Subcutaneous abdominal adipose tissue (tissue), 5 donors: ENCODE measurements around the gene SVOP.
A peak's percentile ranks its signal among the peaks of the same experiment; 100 is the strongest.

Source experiments
- H3K27ac ChIP-seq: one replicate; pipeline ENCODE4 v1.7.0; 2013; ENCODE audit warnings: low read depth, mild to moderate bottlenecking, inconsistent platforms, low read length, moderate library complexity
- H3K27me3 ChIP-seq, 5 donors: one replicate each; pipeline ENCODE4 v1.7.0; 2013; ENCODE audit warnings: low read length in 5 of 5, inconsistent platforms in 1 of 5; ENCODE audit not compliant: control insufficient read depth in 5 of 5, insufficient read depth in 4 of 5
- H3K36me3 ChIP-seq, 5 donors: one replicate each; pipeline ENCODE4 v1.7.0; 2013; ENCODE audit warnings: low read length in 5 of 5; ENCODE audit not compliant: control insufficient read depth in 5 of 5, insufficient read depth in 5 of 5
- H3K4me1 ChIP-seq, 5 donors: one replicate each; pipeline ENCODE4 v1.7.0; 2013; ENCODE audit warnings: low read length in 5 of 5, mild to moderate bottlenecking in 3 of 5, moderate library complexity in 1 of 5; ENCODE audit not compliant: control insufficient read depth in 5 of 5, insufficient read depth in 5 of 5
- H3K4me3 ChIP-seq, 5 donors: one replicate each; pipeline ENCODE4 v1.7.0; 2013; ENCODE audit warnings: low read length in 5 of 5, low read depth in 1 of 5
- H3K9ac ChIP-seq, 5 donors: one replicate each; pipeline ENCODE4 v1.7.0; 2013; ENCODE audit warnings: low read length in 5 of 5, mild to moderate bottlenecking in 4 of 5, moderate library complexity in 3 of 5
- H3K9me3 ChIP-seq, 5 donors: one replicate each; pipeline ENCODE4 v1.7.0; 2013; ENCODE audit warnings: low read length in 5 of 5; ENCODE audit not compliant: control insufficient read depth in 5 of 5
- donor health status: healthy.
- donor health status: healthy.
- donor health status: healthy.
- donor health status: healthy.
- donor health status: healthy.

SVOP gene

DNA sequence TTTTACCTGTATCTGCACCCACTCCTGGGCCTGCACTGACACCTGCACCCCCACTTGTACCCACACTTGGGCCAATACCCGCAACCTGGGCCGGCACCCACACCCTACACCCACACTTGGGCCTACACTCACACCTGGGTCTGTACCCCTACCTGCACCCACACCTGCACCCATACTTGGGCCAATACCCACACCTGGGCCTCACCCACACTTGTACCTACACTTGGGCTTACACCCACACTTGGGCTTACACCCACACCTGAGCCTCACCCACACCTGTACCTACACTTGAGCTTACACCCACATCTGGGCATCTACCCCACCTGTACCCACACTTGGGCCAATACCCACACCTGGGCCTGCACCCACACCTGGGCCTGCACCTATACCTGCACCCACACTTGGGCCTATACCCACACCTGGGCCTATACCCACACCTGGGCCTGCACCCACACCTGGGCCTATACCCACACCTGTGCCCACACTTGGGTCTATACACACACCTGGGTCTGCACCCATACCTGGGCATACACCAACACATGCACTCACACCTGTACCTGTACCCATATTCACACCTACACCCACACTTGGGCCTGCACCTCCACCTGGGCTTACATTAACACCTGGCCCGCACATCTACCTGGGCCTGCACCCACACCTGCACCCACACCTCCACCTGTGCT is 101.8 kb downstream of the SVOP start:
- Histone ChIP-seq H3K27me3 (no peaks in the 10 kb centered on the region), H3K4me1 (peaks cover 0 to 3% (median under 1%) of the 10 kb centered on the region in 5 donors), H3K9ac (no peak overlapping the region), H3K4me3 (no peak overlapping the region), H3K9me3 (peaks cover 0 to 21% (median 13%) of the 10 kb centered on the region in 5 donors), H3K36me3 (no peaks in the 10 kb centered on the region), H3K27ac (no peak overlapping the region)

DNA sequence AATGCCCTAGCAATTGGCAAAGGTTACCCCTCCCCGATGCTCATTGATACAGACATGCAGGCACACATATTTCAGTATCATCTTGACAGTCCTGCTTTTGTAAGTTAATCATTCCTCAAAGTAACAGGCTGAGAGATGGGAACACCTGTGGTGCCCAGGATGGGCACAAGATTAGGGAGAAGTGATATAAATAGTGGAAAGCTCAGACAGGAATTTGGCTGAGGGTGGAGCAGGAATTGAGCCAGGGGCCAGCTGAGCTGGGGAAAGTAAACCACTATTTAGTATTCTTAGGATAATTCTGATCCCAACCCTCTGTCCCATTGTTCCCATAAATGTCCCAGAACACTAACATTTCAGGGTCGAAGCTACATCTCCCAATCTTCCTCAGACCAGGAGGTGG is 102.7 kb downstream of the SVOP start:
- no peak overlapping the region for H3K27ac ChIP-seq

DNA sequence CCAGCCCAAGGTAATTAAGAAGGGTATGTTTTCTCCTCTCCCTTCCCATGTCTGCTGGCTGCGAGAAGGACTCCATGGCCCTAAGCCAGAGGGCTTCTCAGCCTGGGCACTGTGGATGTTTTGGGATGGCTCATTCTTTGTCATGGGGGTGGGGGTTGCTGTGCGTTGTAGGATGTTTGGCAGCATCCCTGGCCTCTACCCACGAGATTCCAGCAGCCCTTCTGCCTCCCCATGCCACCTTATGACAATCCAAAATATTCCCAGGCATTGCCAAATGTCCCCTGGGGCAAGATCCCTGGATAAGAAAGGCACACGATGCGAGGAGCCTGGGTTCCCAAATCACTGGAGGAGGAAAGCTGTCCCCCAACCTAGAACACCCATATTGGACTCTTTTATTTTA is 104.5 kb downstream of the SVOP start:
- H3K27me3 ChIP-seq = no peaks in the 10 kb centered on the region
- peaks cover 0 to 13% (median 9%) of the 10 kb centered on the region in 5 donors for H3K4me1 ChIP-seq
- no peaks in the 10 kb centered on the region for H3K36me3 ChIP-seq
- H3K9me3 ChIP-seq = peaks cover 0 to 8% (median 7%) of the 10 kb centered on the region in 5 donors
- H3K4me3 ChIP-seq = no peak overlapping the region
- H3K9ac ChIP-seq = no peak overlapping the region
- no peak overlapping the region for H3K27ac ChIP-seq

More for the DNA sequence above, 102.7 kb downstream of the SVOP start:
- H3K36me3 ChIP-seq = no peaks in the 10 kb centered on the region
- no peaks in the 10 kb centered on the region for H3K27me3 ChIP-seq
- H3K4me3 ChIP-seq = no peak overlapping the region
- peaks cover 0 to 17% (median 11%) of the 10 kb centered on the region in 5 donors for H3K9me3 ChIP-seq
- H3K9ac ChIP-seq = no peak overlapping the region
- H3K4me1 ChIP-seq = peaks cover 0 to 12% (median 9%) of the 10 kb centered on the region in 5 donors

DNA sequence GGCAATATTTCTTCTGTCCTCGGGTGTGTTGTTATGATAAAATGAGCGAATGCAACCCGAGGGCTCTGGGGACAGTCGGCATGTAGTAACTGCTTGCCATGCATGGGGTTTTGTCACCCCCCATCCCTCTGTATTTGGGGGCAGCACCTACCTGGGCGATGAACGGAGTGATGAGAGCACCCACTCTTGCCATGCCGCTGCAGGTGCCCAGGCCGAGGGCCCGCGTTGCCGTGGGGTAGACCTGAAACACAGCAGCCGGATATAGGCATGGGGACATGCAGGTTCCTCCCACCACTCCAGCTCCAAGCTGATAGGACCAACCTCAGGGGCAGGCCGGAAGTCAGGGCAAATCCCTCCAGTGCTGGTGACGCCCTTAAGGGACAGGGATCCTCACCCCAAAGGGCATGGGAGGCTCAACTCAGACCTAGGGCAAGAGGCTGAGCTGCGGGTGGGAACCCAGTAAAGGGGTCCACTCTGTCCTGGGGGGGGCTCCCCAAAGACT is 105.2 kb downstream of the SVOP start:
- Histone ChIP-seq H3K27ac (no peak overlapping the region), H3K27me3 (no peaks in the 10 kb centered on the region), H3K9ac (no peak overlapping the region)

DNA sequence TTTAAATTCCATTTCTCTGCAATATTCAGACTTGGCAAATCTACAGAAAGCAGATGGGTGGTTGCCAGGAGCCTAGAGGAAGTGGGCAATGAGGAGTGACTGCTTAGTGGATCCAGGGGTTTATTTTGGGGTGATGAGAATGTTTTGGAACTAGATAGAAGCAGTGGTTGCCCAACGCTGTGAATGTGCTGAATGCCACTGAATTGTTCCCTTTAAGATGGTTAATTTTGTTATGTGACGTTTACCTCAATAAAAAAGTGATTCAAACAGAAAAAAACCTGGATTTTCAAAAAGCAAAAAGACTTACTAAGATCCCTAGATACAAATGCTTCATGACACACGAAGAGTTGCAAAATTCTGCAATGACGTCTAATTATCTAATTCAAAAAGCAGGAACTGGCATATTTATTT is 106.7 kb downstream of the SVOP start:
- H3K4me1 ChIP-seq = peaks cover 0 to 13% (median 9%) of the 10 kb centered on the region in 5 donors
- peak overlapping the region; percentile 2 for H3K27ac ChIP-seq
- no peaks in the 10 kb centered on the region for H3K9me3 ChIP-seq
- H3K36me3 ChIP-seq = no peaks in the 10 kb centered on the region
- no peaks in the 10 kb centered on the region for H3K27me3 ChIP-seq
- H3K4me3 ChIP-seq = no peak overlapping the region
- no peak overlapping the region for H3K9ac ChIP-seq

More for the DNA sequence above, 105.2 kb downstream of the SVOP start:
- Histone ChIP-seq H3K4me3 (no peak overlapping the region), H3K4me1 (peaks cover 0 to 13% (median 9%) of the 10 kb centered on the region in 5 donors), H3K36me3 (no peaks in the 10 kb centered on the region), H3K9me3 (peaks cover 0 to 8% (median 7%) of the 10 kb centered on the region in 5 donors)

DNA sequence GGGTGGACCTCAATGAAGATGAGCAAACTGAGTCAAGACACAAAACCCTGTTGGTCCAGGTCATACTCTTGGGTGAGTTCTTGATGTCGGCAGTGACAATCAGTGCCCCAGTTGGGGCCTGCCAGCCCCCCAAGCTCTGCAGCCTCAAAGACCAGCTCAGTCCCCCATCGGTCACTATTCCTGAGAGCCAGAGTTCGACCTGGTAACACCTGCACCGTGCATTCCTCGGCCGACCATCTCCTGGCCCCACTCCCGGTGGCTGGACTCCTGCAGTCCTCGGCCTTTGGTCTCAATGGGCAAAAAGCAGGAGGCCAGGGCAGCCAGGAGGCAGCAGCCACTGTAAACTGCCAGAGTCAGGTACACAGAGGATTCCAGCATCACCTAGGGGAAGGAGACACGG is 108.5 kb downstream of the SVOP start:
- Histone ChIP-seq H3K36me3 (no peaks in the 10 kb centered on the region), H3K9ac (no peak overlapping the region), H3K4me3 (no peak overlapping the region), H3K4me1 (peaks cover 0 to 19% (median 10%) of the 10 kb centered on the region in 5 donors), H3K27ac (no peak overlapping the region), H3K27me3 (no peaks in the 10 kb centered on the region), H3K9me3 (no peaks in the 10 kb centered on the region)

DNA sequence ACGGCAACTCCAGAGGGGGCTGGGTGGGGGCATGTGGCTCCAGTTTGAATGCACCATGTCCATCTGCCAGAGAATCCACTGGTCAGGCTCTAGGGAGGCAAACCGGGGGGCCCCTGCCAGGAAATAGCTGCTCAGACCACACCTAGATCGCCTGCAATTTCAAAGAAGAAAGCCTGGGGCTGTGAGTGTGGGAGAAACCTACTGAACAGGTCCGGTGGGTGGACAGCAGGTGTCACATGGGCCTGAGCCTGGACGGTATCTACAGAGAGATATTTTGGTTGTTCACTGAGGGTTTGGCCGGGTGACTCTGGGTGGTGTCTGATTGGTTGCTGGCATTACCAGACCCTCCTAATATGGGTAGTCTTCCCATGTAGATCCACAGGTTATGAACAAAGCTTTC is 109.0 kb downstream of the SVOP start:
- no peaks in the 10 kb centered on the region for H3K36me3 ChIP-seq
- no peaks in the 10 kb centered on the region for H3K9me3 ChIP-seq
- no peak overlapping the region for H3K4me3 ChIP-seq
- H3K4me1 ChIP-seq = peaks cover 0 to 22% (median 10%) of the 10 kb centered on the region in 5 donors
- H3K27me3 ChIP-seq = no peaks in the 10 kb centered on the region
- H3K9ac ChIP-seq = no peak overlapping the region
- no peak overlapping the region for H3K27ac ChIP-seq

DNA sequence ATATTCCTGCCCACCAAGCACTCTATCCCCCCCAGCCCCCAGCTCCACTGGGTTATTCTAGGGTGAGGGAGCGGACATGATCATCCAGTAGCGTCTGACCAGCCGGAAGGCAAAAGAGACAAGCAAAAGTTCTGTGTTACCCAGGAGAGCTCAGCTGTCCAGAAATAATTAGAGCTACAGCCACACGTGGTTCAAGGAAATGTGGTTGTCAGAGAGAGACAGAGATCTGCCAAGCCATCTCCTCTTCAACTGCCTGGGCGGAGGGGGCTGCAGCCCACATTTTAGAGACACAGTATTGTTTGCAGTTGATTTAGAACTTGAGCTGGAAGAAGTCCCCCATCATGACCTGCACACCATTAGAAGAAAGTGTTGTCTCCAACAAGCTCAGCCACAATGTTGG is 110.5 kb downstream of the SVOP start:
- Histone ChIP-seq H3K36me3 (no peaks in the 10 kb centered on the region), H3K4me3 (no peak overlapping the region), H3K27me3 (no peaks in the 10 kb centered on the region), H3K27ac (no peak overlapping the region), H3K9me3 (no peaks in the 10 kb centered on the region), H3K9ac (no peak overlapping the region), H3K4me1 (peaks cover 0 to 25% (median 10%) of the 10 kb centered on the region in 5 donors)

DNA sequence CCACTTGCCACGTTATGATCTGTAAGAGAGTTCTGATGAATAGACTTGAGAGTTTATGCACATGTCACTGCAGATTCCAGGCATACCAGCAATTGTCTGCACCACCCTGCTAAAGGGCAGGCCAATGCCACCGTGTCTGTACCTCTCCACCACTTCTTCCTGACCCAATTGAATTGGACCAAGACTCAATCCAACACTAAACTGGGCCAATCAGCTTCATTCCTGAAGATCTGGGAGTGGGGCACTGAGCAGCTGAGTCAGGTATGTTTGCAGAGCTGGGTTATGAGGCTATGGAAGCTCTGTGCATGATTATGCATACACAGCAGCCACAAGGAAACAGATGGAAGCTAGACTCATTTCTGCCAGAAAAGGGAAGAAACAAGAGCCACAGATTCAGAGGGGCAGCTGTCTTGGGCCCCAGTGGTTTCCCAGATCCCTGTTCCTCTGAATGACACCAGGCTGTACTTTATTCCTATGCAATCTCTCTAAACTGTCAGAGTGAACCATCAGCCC is 113.0 kb downstream of the SVOP start:
- Histone ChIP-seq H3K9ac (no peak overlapping the region), H3K36me3 (no peaks in the 10 kb centered on the region), H3K4me3 (no peak overlapping the region), H3K9me3 (no peaks in the 10 kb centered on the region), H3K4me1 (peaks cover 0 to 21% (median 0%) of the 10 kb centered on the region in 5 donors), H3K27me3 (no peaks in the 10 kb centered on the region), H3K27ac (no peak overlapping the region)

DNA sequence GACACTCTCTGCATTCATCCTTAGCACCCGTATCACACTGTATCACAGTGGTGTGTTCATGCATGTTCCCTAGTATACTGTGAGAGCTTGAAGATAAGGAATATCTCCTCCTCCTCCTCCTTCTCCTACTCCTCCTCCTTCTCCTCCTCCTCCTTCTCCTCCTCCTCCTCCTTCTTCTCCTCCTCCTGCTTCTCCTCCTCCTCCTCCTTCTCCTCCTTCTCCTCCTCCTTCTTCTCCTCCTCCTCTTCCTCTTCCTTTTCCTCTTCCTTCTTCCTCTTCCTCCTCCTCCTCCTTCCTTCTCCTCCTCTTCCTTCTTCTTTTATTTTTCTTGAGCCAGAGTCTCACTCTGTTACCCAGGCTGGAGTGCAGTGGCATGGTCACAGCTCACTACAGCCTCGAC is 113.9 kb downstream of the SVOP start:
- Histone ChIP-seq H3K36me3 (no peaks in the 10 kb centered on the region), H3K9ac (no peak overlapping the region), H3K9me3 (no peaks in the 10 kb centered on the region), H3K4me3 (no peak overlapping the region), H3K4me1 (peaks cover 0 to 21% (median 0%) of the 10 kb centered on the region in 5 donors), H3K27ac (no peak overlapping the region), H3K27me3 (no peaks in the 10 kb centered on the region)
